ENCODE measurements around the gene DNAH6. TPM values are rescaled to one million over a fixed set of nuclear protein-coding genes. Genes with fewer than 3 reads are reported as not detected.

The DNAH6 gene
- total and polyA plus RNA-seq, 9 of the 15 experiments (the other 6 are each of a cell fraction or from before 2014, with no cell fraction given), result 0.01 to 0.04 (median 0.01) TPM; not detected in 5

DNA sequence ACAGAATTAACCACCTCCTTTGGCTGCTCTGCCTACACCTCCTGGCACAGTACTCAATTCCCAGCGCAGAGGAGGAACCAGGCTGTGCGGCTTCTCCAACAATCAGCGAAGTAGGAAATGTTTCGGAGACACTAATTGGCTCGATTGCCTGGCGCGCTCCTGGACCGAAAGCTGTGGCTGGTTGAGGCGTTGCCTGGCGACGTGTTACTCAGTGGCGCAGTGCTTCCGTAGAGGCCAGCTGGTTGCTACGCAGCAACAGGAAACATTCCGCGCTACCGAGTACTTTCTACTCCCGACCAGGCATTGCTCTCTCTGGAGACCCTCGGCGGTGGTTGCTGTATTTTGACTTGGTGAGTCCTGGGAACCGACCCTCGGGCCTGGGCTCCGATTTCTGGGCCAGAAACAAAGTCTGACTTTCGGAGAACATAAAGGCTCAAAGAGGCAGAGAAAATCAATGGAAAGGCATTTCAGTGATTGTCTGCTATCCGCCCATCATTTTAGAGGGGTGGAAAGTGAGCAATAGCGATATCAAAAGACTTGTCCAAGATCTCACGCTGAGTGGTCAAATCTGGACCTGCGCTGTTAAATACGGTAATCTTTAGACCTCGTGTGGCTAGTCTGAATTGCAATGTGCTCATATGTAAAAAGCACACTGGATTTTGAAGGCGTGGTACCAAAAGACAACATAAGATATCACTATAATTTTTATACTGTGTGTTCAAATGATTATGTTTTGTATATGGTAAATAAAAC is at the start of gene DNAH6 (continued):
- TF ChIP-seq PRDM10 (IDR thresholded peaks at IDR 0.05; ENCODE audit: partially characterized antibody) (peak; percentile 50), CREM (IDR thresholded peaks at IDR 0.05; ENCODE audit: low read depth) (peak; percentile 41; the same call in 1 of the 2 replicates), RFX1 (IDR thresholded peaks at IDR 0.05) (peak; percentile 88), NFYB (IDR thresholded peaks at IDR 0.05; ENCODE audit: extremely low read depth, insufficient read length) (peak; percentile 70), MYNN (IDR thresholded peaks at IDR 0.05) (no peak), MYNN (CRISPR knock-in tag; IDR thresholded peaks at IDR 0.05) (no peak), SAP30 (IDR thresholded peaks at IDR 0.05; ENCODE audit: borderline replicate concordance, insufficient read depth, low read depth, low read length, poor library complexity, severe bottlenecking) (no peak), ZNF354B (CRISPR knock-in tag; IDR thresholded peaks at IDR 0.05) (no peak), HNRNPUL1 (IDR thresholded peaks at IDR 0.05; ENCODE audit: low read length) (no peak), RBM25 (IDR thresholded peaks at IDR 0.05; ENCODE audit: low read depth, low read length, severe bottlenecking) (peak; percentile 6), DACH1 (IDR thresholded peaks at IDR 0.05; ENCODE audit: partially characterized antibody) (no peak)
- TF ChIP-seq, protein P1, sequence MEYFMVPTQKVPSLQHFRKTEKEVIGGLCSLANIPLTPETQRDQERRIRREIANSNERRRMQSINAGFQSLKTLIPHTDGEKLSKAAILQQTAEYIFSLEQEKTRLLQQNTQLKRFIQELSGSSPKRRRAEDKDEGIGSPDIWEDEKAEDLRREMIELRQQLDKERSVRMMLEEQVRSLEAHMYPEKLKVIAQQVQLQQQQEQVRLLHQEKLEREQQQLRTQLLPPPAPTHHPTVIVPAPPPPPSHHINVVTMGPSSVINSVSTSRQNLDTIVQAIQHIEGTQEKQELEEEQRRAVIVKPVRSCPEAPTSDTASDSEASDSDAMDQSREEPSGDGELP (CRISPR knock-in tag; IDR thresholded peaks at IDR 0.05; ENCODE audit: borderline replicate concordance), result peak; percentile 29; the same call in 1 of the 2 replicates
- TF ChIP-seq, protein P2, sequence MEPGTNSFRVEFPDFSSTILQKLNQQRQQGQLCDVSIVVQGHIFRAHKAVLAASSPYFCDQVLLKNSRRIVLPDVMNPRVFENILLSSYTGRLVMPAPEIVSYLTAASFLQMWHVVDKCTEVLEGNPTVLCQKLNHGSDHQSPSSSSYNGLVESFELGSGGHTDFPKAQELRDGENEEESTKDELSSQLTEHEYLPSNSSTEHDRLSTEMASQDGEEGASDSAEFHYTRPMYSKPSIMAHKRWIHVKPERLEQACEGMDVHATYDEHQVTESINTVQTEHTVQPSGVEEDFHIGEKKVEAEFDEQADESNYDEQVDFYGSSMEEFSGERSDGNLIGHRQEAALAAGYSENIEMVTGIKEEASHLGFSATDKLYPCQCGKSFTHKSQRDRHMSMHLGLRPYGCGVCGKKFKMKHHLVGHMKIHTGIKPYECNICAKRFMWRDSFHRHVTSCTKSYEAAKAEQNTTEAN (CRISPR knock-in tag; IDR thresholded peaks at IDR 0.05), result no peak
